HL-60 (cell line): ENCODE measurements around the gene WDR70.
"Not testable (repeated sequence)": the region's sequence is repeated elsewhere in the genome, so short reads cannot be mapped to it uniquely, and the experiment has no call there.

Source experiments
- DNase-seq, 2 experiments: peaks; one replicate each; pipeline ENCODE4 v3.0.0-alpha.2; 2010 to 2020; ENCODE audit warnings: low read depth in 1 of 2, low spot score in 1 of 2
- H3K27ac ChIP-seq: fragments of 250-450 bp; sonication (Bioruptor Pico); replicated peaks from 2 replicates; pipeline ENCODE4 v1.5.1; 2020; ENCODE audit warnings: mild to moderate bottlenecking, moderate library complexity
- H3K27me3 ChIP-seq: fragments of 250-450 bp; sonication (Bioruptor Pico); 2 replicates; pipeline ENCODE4 v1.5.1; 2021; ENCODE audit warnings: mild to moderate bottlenecking, moderate library complexity; ENCODE audit not compliant: insufficient read depth, poor library complexity, severe bottlenecking
- H3K4me3 ChIP-seq: replicated peaks from 2 replicates; pipeline ENCODE4 v1.5.1; 2011; ENCODE audit warnings: mild to moderate bottlenecking, control low read depth, low read length; ENCODE audit not compliant: insufficient read depth
- GABPA ChIP-seq: IDR thresholded peaks from 2 replicates; pipeline ENCODE4 v1.6.1; 2012; ENCODE audit warnings: low read depth
- POLR2AphosphoS5 ChIP-seq: IDR thresholded peaks from 2 replicates; pipeline ENCODE4 v1.6.1; 2012; ENCODE audit warnings: low read depth
- SPI1 ChIP-seq: IDR thresholded peaks from 2 replicates; pipeline ENCODE4 v1.6.1; 2012; ENCODE audit warnings: low read depth, mild to moderate bottlenecking, borderline replicate concordance
- TF ChIP-seq, protein P1 (sequence below): IDR thresholded peaks from one replicate; pipeline ENCODE4 v1.5.1; 2011; ENCODE audit warnings: low read length, control low read depth, inconsistent platforms; ENCODE audit not compliant: insufficient read depth
- TF ChIP-seq, protein P2 (sequence below): IDR thresholded peaks from 2 replicates; pipeline ENCODE4 v1.6.1; 2012; ENCODE audit warnings: low read depth; ENCODE audit not compliant: insufficient replicate concordance

WDR70 gene

DNA sequence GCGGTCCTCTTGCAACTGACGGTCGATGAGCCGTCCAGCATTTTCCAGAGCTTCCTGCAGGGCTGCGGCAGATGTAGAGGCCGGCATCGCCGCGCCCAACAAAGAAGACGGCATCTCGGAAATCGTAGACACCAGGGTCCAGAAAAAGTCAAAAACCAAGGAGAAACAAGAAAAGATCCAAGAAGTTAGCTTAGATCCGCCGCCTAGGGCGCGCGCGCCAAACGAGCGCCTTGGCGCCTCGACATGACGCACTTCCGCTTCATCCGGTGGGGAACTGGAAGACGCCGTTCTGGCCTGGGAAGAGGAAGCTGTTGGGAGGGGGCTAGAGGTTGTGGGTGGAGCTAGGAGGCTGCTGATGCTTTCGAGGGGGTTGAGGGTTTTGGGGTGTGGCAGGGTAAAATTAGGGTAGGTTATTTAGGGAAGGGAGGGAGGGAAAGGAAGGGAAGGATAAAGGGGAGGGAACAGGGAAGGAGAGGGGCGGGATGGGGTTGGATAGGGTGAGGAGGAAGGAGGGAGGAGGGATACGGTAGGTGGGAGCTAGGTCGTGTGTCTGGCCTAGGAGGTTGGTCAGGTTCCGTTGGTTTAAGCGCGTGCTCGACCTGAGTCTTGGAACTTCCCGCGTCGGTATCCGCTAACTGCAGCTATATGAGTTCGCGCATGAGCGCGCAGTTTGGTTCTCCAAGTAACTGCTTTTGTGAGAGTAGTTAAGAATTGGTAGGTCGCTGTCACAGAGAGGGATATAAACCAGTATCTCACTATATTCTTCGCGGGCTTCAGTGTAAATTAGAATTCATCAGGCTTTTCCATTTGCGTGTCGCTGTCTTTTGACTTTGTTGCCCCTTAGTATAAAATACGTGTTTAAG lies 8.0 kb upstream of the WDR70 start, which contains the start of gene NUP155:
TSS of gene NUP155 (minus strand) at position 243 of the 863 bp plus-strand sequence. CDS start at position 114, 129 bp downstream.
- peak; percentile 96 for DNase-seq
- peak; percentile 91 for TF ChIP-seq GABPA
- TF ChIP-seq, protein P1, sequence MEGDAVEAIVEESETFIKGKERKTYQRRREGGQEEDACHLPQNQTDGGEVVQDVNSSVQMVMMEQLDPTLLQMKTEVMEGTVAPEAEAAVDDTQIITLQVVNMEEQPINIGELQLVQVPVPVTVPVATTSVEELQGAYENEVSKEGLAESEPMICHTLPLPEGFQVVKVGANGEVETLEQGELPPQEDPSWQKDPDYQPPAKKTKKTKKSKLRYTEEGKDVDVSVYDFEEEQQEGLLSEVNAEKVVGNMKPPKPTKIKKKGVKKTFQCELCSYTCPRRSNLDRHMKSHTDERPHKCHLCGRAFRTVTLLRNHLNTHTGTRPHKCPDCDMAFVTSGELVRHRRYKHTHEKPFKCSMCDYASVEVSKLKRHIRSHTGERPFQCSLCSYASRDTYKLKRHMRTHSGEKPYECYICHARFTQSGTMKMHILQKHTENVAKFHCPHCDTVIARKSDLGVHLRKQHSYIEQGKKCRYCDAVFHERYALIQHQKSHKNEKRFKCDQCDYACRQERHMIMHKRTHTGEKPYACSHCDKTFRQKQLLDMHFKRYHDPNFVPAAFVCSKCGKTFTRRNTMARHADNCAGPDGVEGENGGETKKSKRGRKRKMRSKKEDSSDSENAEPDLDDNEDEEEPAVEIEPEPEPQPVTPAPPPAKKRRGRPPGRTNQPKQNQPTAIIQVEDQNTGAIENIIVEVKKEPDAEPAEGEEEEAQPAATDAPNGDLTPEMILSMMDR: no peak
- TF ChIP-seq POLR2AphosphoS5: peak; percentile 86
- TF ChIP-seq, protein P2, sequence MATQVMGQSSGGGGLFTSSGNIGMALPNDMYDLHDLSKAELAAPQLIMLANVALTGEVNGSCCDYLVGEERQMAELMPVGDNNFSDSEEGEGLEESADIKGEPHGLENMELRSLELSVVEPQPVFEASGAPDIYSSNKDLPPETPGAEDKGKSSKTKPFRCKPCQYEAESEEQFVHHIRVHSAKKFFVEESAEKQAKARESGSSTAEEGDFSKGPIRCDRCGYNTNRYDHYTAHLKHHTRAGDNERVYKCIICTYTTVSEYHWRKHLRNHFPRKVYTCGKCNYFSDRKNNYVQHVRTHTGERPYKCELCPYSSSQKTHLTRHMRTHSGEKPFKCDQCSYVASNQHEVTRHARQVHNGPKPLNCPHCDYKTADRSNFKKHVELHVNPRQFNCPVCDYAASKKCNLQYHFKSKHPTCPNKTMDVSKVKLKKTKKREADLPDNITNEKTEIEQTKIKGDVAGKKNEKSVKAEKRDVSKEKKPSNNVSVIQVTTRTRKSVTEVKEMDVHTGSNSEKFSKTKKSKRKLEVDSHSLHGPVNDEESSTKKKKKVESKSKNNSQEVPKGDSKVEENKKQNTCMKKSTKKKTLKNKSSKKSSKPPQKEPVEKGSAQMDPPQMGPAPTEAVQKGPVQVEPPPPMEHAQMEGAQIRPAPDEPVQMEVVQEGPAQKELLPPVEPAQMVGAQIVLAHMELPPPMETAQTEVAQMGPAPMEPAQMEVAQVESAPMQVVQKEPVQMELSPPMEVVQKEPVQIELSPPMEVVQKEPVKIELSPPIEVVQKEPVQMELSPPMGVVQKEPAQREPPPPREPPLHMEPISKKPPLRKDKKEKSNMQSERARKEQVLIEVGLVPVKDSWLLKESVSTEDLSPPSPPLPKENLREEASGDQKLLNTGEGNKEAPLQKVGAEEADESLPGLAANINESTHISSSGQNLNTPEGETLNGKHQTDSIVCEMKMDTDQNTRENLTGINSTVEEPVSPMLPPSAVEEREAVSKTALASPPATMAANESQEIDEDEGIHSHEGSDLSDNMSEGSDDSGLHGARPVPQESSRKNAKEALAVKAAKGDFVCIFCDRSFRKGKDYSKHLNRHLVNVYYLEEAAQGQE: peak; percentile 48
- peak; percentile 90 for TF ChIP-seq SPI1
- H3K27me3 ChIP-seq: no peaks in the 10 kb centered on the region
- H3K4me3 ChIP-seq: peak within 1 kb of the TSS; percentile 98
- peak within 1 kb of the TSS; percentile 81 for H3K27ac ChIP-seq

DNA sequence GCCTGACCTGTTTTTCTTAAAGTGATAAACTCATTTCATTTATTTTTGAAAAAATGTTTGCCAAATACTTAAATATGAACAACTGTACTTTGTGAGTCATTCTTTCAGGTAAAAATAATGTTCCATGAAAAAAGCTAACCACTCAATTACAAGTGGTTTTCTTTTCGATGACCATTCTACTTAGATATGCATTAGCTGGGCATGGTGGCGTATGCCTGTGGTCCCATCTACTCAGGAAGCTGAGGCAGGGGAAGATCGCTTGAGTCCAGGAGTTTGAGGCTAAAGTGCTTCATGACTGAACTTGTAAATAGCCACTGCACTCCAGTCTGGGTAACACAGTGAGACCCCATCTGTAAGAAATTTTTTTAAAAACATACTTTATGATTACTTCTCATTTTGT lies 4.0 kb upstream of the WDR70 start:
- Histone ChIP-seq H3K27ac (no peak overlapping the region), H3K27me3 (no peaks in the 10 kb centered on the region), H3K4me3 (no peak overlapping the region)
- TF ChIP-seq, protein P1: no peak
- TF ChIP-seq SPI1: no peak
- no peak for TF ChIP-seq GABPA
- TF ChIP-seq POLR2AphosphoS5: no peak
- TF ChIP-seq, protein P2: no peak
- no peak for DNase-seq

DNA sequence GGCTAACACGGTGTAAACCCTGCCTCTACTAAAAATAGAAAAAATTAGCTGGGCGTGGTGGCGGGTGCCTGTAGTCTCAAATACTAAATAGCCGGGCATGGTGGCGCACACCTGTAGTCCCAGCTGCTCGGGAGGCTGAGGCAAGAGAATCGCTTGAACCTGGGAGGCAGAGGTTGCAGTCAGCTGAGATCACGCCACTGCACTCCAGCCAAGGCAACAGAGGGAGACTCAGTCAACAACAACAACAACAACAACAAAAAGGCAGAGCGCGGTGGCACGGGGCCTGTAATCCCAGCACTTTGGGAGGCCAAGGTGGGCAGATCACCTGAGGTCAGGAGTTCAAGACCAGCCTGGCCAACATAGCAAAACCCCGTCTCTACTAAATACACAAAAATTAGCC lies 1.1 kb upstream of the WDR70 start:
- not testable (repeated sequence) for DNase-seq, H3K27ac ChIP-seq, H3K27me3 ChIP-seq, H3K4me3 ChIP-seq

DNA sequence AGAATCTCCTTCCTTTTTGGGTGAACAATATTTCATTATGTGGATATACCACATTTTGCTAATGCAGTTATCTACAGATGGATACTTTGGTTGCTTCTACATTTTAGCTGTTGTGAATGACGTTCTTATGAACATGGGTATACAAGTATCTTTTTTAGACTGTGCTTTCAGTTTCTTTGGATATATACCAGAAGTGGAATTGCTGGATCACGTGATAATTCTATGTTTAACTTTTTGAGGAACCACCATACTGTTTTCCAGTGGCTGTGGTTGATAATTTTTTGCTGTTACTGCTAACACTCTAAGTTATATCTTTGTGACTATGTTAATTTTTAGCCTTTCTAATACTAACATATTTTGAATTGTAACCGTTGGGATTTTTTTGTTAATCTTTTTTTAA lies 12.5 kb downstream of the WDR70 start:
- DNase-seq: no peak

More for the DNA sequence above, 12.5 kb downstream of the WDR70 start:
- H3K27me3 ChIP-seq: no peaks in the 10 kb centered on the region
- TF ChIP-seq SPI1 (no peak), POLR2AphosphoS5 (no peak), GABPA (no peak)
- TF ChIP-seq, protein P2: no peak
- TF ChIP-seq, protein P1: no peak
- peak overlapping the region; percentile 32 for H3K27ac ChIP-seq
- no peak overlapping the region for H3K4me3 ChIP-seq
